Activated CD4-positive, alpha-beta T cell treated with anti-CD3 and anti-CD28 coated beads for 36 hours (primary cell): ENCODE data around the gene B4GALT5. TPM values are rescaled to one million over a fixed set of nuclear protein-coding genes. Genes with fewer than 3 reads are reported as not detected.

Source experiments
- ATAC-seq: fragments of 200-7000 bp; cut with Tn5 transposase; one replicate; pipeline ENCODE4 v1.10.0; 2021; ENCODE audit warnings: mild to moderate bottlenecking, moderate library complexity
- CTCF ChIA-PET: fragments of 350-600 bp; sonication (Branson Sonifier 250); formaldehyde crosslinking; loops from one replicate; lab custom pipeline; 2021; ENCODE audit warnings: antibody characterized with exemption; lab: Charles Lee
- POLR2A ChIA-PET: fragments of 350-600 bp; sonication (Branson Sonifier 250); formaldehyde crosslinking; loops from one replicate; lab custom pipeline; 2021; ENCODE audit warnings: antibody characterized with exemption, inconsistent platforms; lab: Charles Lee
- DNase-seq: peaks from one replicate; pipeline ENCODE4 v3.0.0-alpha.2; 2020
- H3K27ac Mint-ChIP-seq: one replicate; pipeline ENCODE4 v1.8.0; 2021; ENCODE audit warnings: mixed read lengths
- H3K27me3 Mint-ChIP-seq: one replicate; pipeline ENCODE4 v1.8.0; 2021; ENCODE audit warnings: mixed read lengths
- H3K36me3 Mint-ChIP-seq: one replicate; pipeline ENCODE4 v1.8.0; 2021; ENCODE audit warnings: low read depth, mixed read lengths
- H3K4me1 Mint-ChIP-seq: one replicate; pipeline ENCODE4 v1.8.0; 2021; ENCODE audit warnings: mixed read lengths
- H3K4me3 Mint-ChIP-seq: one replicate; pipeline ENCODE4 v1.8.0; 2021; ENCODE audit warnings: mild to moderate bottlenecking, moderate library complexity, mixed read lengths
- H3K9me3 Mint-ChIP-seq: one replicate; pipeline ENCODE4 v1.8.0; 2021; ENCODE audit warnings: low read depth, mixed read lengths
- intact Hi-C, 2 experiments: fragments of 100-400 bp; cut with DNase I in 1 of 2; cut with micrococcal nuclease in 1 of 2; formaldehyde crosslinking; loops; one replicate each; pipeline versions ENCODE4 v1.14.2 to v1.15.1; 2022 to 2024; cut with DNase I, micrococcal nuclease
- total RNA-seq, 2 experiments: library from RNA; stranded (reverse); gene quantifications; one replicate each; pipeline ENCODE4 v1.2.3, GENCODE V29; 2021

B4GALT5 gene
- total RNA-seq, 2 experiments from 2014 or later: 18.6 to 19.6 TPM

GRCh38 chr20:49637046-49637637 is 76.5 kb downstream of the B4GALT5 start:
- Mint-ChIP-seq H3K4me3 (no peak overlapping the region), H3K27me3 (no peaks in the 10 kb centered on the region), H3K9me3 (no peaks in the 10 kb centered on the region), H3K4me1 (no peaks in the 10 kb centered on the region), H3K27ac (no peak overlapping the region), H3K36me3 (peaks cover 54% of the 10 kb centered on the region)
- CTCF ChIA-PET: no interaction called here
- DNase-seq (no peak), ATAC-seq (no peak)
- POLR2A ChIA-PET: no interaction called here
- intact Hi-C loops: no loop called here

- ChIA-PET POLR2A (no interaction called here), CTCF (no interaction called here)
- Mint-ChIP-seq H3K4me1 (no peaks in the 10 kb centered on the region), H3K9me3 (no peaks in the 10 kb centered on the region), H3K36me3 (peaks cover 47% of the 10 kb centered on the region), H3K27me3 (no peaks in the 10 kb centered on the region), H3K27ac (no peak overlapping the region), H3K4me3 (no peak overlapping the region)
- ATAC-seq (no peak), DNase-seq (no peak)
- intact Hi-C loops: no loop called here
Observed at GRCh38 chr20:49636447-49636846, 77.2 kb downstream of the B4GALT5 start.

GRCh38 chr20:49635866-49636265 is 77.8 kb downstream of the B4GALT5 start:
- H3K4me3 Mint-ChIP-seq: no peak overlapping the region
- H3K9me3 Mint-ChIP-seq: no peaks in the 10 kb centered on the region
- no peaks in the 10 kb centered on the region for H3K27me3 Mint-ChIP-seq
- CTCF ChIA-PET: no interaction called here
- H3K27ac Mint-ChIP-seq: no peak overlapping the region
- no peaks in the 10 kb centered on the region for H3K4me1 Mint-ChIP-seq
- POLR2A ChIA-PET: no interaction called here
- intact Hi-C loops: no loop called here
- DNase-seq (no peak), ATAC-seq (no peak)
- H3K36me3 Mint-ChIP-seq: peaks cover 42% of the 10 kb centered on the region

- Mint-ChIP-seq H3K4me1 (no peaks in the 10 kb centered on the region), H3K36me3 (peaks cover 37% of the 10 kb centered on the region), H3K27ac (no peak overlapping the region), H3K27me3 (no peaks in the 10 kb centered on the region), H3K4me3 (no peak overlapping the region), H3K9me3 (no peaks in the 10 kb centered on the region)
- ATAC-seq (no peak), DNase-seq (no peak)
- POLR2A ChIA-PET: interaction anchor here (0.6 kb wide), 1 partner anchor 71 kb away, joined by 9 read pairs; no protein-coding TSS in a partner anchor
- intact Hi-C loops: no loop called here
- CTCF ChIA-PET: no interaction called here
Observed at GRCh38 chr20:49635166-49635565, 78.5 kb downstream of the B4GALT5 start.

GRCh38 chr20:49634116-49634515 is 79.6 kb downstream of the B4GALT5 start:
- ChIA-PET CTCF (interaction anchor here (0.6 to 0.8 kb wide), 2 partner anchors 276 to 282 kb away, joined by 3 read pairs; no protein-coding TSS in a partner anchor), POLR2A (no interaction called here)
- DNase-seq: no peak
- Mint-ChIP-seq H3K36me3 (peaks cover 28% of the 10 kb centered on the region), H3K9me3 (no peaks in the 10 kb centered on the region), H3K27ac (no peak overlapping the region), H3K4me1 (no peaks in the 10 kb centered on the region), H3K4me3 (no peak overlapping the region), H3K27me3 (no peaks in the 10 kb centered on the region)
- intact Hi-C loops: no loop called here
- no peak for ATAC-seq

GRCh38 chr20:49633643-49634042 is 80.0 kb downstream of the B4GALT5 start:
- DNase-seq: no peak
- no peaks in the 10 kb centered on the region for H3K9me3 Mint-ChIP-seq
- no peak overlapping the region for H3K27ac Mint-ChIP-seq
- H3K4me3 Mint-ChIP-seq: no peak overlapping the region
- H3K4me1 Mint-ChIP-seq: no peaks in the 10 kb centered on the region
- CTCF ChIA-PET: interaction anchor here (0.6 kb wide), 1 partner anchor 277 kb away, joined by 3 read pairs; no protein-coding TSS in a partner anchor
- no peaks in the 10 kb centered on the region for H3K27me3 Mint-ChIP-seq
- POLR2A ChIA-PET: no interaction called here
- peaks cover 28% of the 10 kb centered on the region for H3K36me3 Mint-ChIP-seq
- no peak for ATAC-seq
- intact Hi-C loops: no loop called here

- intact Hi-C loops: no loop called here
- no peak overlapping the region for H3K4me3 Mint-ChIP-seq
- H3K4me1 Mint-ChIP-seq: no peaks in the 10 kb centered on the region
- DNase-seq (no peak), ATAC-seq (no peak)
- POLR2A ChIA-PET: no interaction called here
- no peaks in the 10 kb centered on the region for H3K27me3 Mint-ChIP-seq
- H3K36me3 Mint-ChIP-seq: peaks cover 28% of the 10 kb centered on the region
- no peaks in the 10 kb centered on the region for H3K9me3 Mint-ChIP-seq
- H3K27ac Mint-ChIP-seq: no peak overlapping the region
- CTCF ChIA-PET: no interaction called here
Observed at GRCh38 chr20:49633023-49633422, 80.7 kb downstream of the B4GALT5 start.

- ChIA-PET CTCF (interaction anchor here (0.6 kb wide), 1 partner anchor 66 kb away, joined by 3 read pairs; no protein-coding TSS in a partner anchor), POLR2A (no interaction called here)
- ATAC-seq (no peak), DNase-seq (no peak)
- intact Hi-C loops: no loop called here
- Mint-ChIP-seq H3K4me1 (no peaks in the 10 kb centered on the region), H3K36me3 (peaks cover 22% of the 10 kb centered on the region), H3K27me3 (no peaks in the 10 kb centered on the region), H3K9me3 (no peaks in the 10 kb centered on the region), H3K27ac (no peak overlapping the region), H3K4me3 (no peak overlapping the region)
Observed at GRCh38 chr20:49631856-49632418, 81.7 kb downstream of the B4GALT5 start.

- H3K4me1 Mint-ChIP-seq: no peaks in the 10 kb centered on the region
- no peak overlapping the region for H3K4me3 Mint-ChIP-seq
- intact Hi-C loops: no loop called here
- peaks cover 15% of the 10 kb centered on the region for H3K36me3 Mint-ChIP-seq
- H3K27me3 Mint-ChIP-seq: no peaks in the 10 kb centered on the region
- ATAC-seq: no peak
- no peak overlapping the region for H3K27ac Mint-ChIP-seq
- ChIA-PET POLR2A (no interaction called here), CTCF (interaction anchor here (0.5 to 1.2 kb wide), 3 partner anchors 15 to 107 kb away, joined by 3 read pairs; no protein-coding TSS in a partner anchor)
- DNase-seq: no peak
- no peaks in the 10 kb centered on the region for H3K9me3 Mint-ChIP-seq
Observed at GRCh38 chr20:49631061-49631716, 82.5 kb downstream of the B4GALT5 start.

- ATAC-seq: no peak
- Mint-ChIP-seq H3K27me3 (peaks cover 4% of the 10 kb centered on the region), H3K4me3 (no peak overlapping the region), H3K9me3 (no peaks in the 10 kb centered on the region), H3K36me3 (peaks cover 8% of the 10 kb centered on the region), H3K27ac (no peak overlapping the region), H3K4me1 (no peaks in the 10 kb centered on the region)
- intact Hi-C loops: no loop called here
- DNase-seq: no peak
- POLR2A ChIA-PET: no interaction called here
- CTCF ChIA-PET: interaction anchor here (0.6 to 1.2 kb wide), 2 partner anchors 16 to 128 kb away, joined by 3 to 4 read pairs; no protein-coding TSS in a partner anchor
Observed at GRCh38 chr20:49630396-49630951, 83.2 kb downstream of the B4GALT5 start.

GRCh38 chr20:49629606-49630005 is 84.1 kb downstream of the B4GALT5 start:
- CTCF ChIA-PET: interaction anchor here (0.6 to 1.2 kb wide), 2 partner anchors 17 to 129 kb away, joined by 3 to 4 read pairs; no protein-coding TSS in a partner anchor
- Mint-ChIP-seq H3K36me3 (peaks cover 4% of the 10 kb centered on the region), H3K9me3 (no peaks in the 10 kb centered on the region), H3K27me3 (peaks cover 6% of the 10 kb centered on the region), H3K4me3 (no peak overlapping the region), H3K27ac (no peak overlapping the region), H3K4me1 (no peaks in the 10 kb centered on the region)
- POLR2A ChIA-PET: no interaction called here
- intact Hi-C loops: no loop called here
- ATAC-seq (no peak), DNase-seq (no peak)
